Stimulated activated CD8-positive, alpha-beta memory T cell treated with anti-CD3 and anti-CD28 coated beads, Interleukin-4, amount 100 ng/mL, for 48 hours (primary cell): ENCODE results near the gene KLK1.
"Not testable (repeated sequence)": the region's sequence is repeated elsewhere in the genome, so short reads cannot be mapped to it uniquely, and the experiment has no call there.

ENCODE experiments used
- DNase-seq: peaks from one replicate; pipeline ENCODE4 v3.0.0-alpha.2; 2020

KLK1 gene

GRCh38 chr19:50812474-50812873, 11.1 kb downstream of the KLK1 start:
- no peak for DNase-seq

- DNase-seq: not testable (repeated sequence)
These were observed 11.9 kb downstream of the KLK1 start for GRCh38 chr19:50811622-50812238.

- no peak for DNase-seq
These were observed 14.7 kb downstream of the KLK1 start for GRCh38 chr19:50808856-50809255.

GRCh38 chr19:50804420-50805272, 18.9 kb downstream of the KLK1 start:
- DNase-seq: peak; percentile 99

- peak; percentile 62 for DNase-seq
These were observed 19.8 kb downstream of the KLK1 start for GRCh38 chr19:50803633-50804419.

GRCh38 chr19:50801107-50801506, 22.5 kb downstream of the KLK1 start:
- no peak for DNase-seq

GRCh38 chr19:50799547-50799851, 24.1 kb downstream of the KLK1 start:
- DNase-seq: no peak

- no peak for DNase-seq
These were observed 24.7 kb downstream of the KLK1 start for GRCh38 chr19:50798659-50799546.

GRCh38 chr19:50797781-50798658, 25.6 kb downstream of the KLK1 start:
- no peak for DNase-seq

- DNase-seq: no peak
These were observed 26.2 kb downstream of the KLK1 start for GRCh38 chr19:50797429-50797780.

- no peak for DNase-seq
These were observed 26.8 kb downstream of the KLK1 start for GRCh38 chr19:50796634-50797428.

- no peak for DNase-seq
These were observed 27.4 kb downstream of the KLK1 start for GRCh38 chr19:50796128-50796633.

- no peak for DNase-seq
These were observed 27.9 kb downstream of the KLK1 start for GRCh38 chr19:50795664-50796073.

- DNase-seq: peak; percentile 73
These were observed 28.5 kb downstream of the KLK1 start for GRCh38 chr19:50794876-50795663.

- DNase-seq: no peak
These were observed 29.3 kb downstream of the KLK1 start for GRCh38 chr19:50794074-50794875.

GRCh38 chr19:50793558-50794065, 30.0 kb downstream of the KLK1 start:
- DNase-seq: peak; percentile 47

- no peak for DNase-seq
These were observed 31.0 kb downstream of the KLK1 start for GRCh38 chr19:50792272-50793250.
